DND-41 (cell line): ENCODE data around the gene CLBA1.

Experiments
- EZH2 ChIP-seq: IDR thresholded peaks from 3 replicates; pipeline ENCODE4 v1.6.1; 2012; ENCODE audit warnings: borderline replicate concordance, low read depth, mild to moderate bottlenecking, moderate library complexity, low read length, inconsistent platforms; ENCODE audit not compliant: severe bottlenecking
- TF ChIP-seq, protein P1 (sequence below): IDR thresholded peaks from 2 replicates; pipeline ENCODE4 v1.5.1; 2012; ENCODE audit warnings: borderline replicate concordance, low read length, moderate library complexity, mild to moderate bottlenecking; ENCODE audit not compliant: poor library complexity, severe bottlenecking; ENCODE audit errors: extremely low read depth

DNA sequence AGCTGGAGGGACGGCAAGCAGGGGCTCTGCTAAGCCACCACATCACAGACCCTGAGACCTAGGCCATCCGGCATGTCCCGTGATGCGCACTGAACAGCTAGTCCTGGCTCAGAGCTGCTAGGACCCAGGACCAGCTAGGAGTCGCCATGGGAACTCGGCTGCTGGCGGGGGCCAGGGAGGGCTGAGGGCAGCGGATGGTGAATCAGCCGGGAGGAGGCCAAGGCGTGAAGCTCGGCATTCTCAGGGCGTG lies 12.5 kb upstream of the CLBA1 start:
- TF ChIP-seq, protein P1, sequence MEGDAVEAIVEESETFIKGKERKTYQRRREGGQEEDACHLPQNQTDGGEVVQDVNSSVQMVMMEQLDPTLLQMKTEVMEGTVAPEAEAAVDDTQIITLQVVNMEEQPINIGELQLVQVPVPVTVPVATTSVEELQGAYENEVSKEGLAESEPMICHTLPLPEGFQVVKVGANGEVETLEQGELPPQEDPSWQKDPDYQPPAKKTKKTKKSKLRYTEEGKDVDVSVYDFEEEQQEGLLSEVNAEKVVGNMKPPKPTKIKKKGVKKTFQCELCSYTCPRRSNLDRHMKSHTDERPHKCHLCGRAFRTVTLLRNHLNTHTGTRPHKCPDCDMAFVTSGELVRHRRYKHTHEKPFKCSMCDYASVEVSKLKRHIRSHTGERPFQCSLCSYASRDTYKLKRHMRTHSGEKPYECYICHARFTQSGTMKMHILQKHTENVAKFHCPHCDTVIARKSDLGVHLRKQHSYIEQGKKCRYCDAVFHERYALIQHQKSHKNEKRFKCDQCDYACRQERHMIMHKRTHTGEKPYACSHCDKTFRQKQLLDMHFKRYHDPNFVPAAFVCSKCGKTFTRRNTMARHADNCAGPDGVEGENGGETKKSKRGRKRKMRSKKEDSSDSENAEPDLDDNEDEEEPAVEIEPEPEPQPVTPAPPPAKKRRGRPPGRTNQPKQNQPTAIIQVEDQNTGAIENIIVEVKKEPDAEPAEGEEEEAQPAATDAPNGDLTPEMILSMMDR, result no peak
- TF ChIP-seq EZH2, result no peak
